ENCODE results near the gene ACVR1B.
A peak's percentile ranks its signal among the peaks of the same experiment; 100 is the strongest.
"Not testable (repeated sequence)": the region's sequence is repeated elsewhere in the genome, so short reads cannot be mapped to it uniquely, and the experiment has no call there.

The ACVR1B gene

DNA sequence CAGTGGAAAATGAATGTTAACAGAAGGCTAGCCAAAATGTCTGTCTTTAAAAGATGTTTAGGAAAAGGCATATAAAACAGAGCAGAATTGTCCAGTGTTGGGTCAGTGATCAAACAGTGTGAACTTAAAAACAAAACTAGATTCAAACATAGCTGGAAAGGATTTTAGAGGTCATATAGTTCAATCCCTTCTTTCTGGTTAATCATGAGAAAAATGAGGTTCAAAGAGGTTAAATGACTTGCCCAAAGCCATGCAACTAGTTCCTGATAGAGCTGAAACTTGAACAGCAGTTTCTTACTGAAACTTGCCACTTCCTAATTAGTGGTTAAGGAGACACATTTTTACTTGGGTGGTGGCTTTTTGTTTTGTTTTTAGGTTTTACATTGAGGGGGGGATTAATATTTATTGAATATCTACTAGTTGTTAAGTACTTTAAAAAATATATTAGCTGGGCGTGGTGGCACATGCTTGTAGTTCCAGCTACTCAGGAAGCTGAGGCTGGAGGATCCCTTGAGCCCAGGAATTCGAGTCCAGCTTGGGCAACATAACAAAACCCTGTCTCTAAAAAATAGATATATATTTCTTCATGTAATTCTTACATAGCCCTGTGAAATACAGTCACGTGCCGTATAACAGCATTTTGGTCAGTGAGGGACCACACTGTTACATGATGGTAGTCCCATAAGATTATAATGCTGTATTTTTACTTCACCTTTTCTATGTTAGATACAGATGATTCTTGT lies 20.4 kb downstream of the ACVR1B start:
- peak in 1 of 5 experiments; percentile 74 for DNase-seq

DNA sequence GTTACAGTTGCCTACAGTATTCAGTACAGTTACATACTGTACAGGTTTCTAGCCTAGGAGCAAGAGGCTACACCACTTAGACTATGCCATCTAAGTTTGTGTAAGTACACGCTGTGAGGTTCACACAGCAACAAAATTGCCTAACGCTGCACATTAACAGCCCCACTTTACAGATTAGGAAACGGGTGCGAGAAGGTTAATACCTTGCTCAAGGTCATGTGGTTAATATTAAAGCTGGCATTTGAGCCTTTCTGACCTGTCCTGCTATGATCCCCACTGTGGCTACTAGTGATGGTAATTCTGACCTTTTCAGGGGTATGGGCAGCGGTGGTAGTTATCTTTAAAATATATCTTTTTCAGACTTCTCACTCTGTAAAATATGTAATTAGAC lies 20.9 kb downstream of the ACVR1B start:
- peak in 1 of 5 experiments; percentile 29 for DNase-seq

DNA sequence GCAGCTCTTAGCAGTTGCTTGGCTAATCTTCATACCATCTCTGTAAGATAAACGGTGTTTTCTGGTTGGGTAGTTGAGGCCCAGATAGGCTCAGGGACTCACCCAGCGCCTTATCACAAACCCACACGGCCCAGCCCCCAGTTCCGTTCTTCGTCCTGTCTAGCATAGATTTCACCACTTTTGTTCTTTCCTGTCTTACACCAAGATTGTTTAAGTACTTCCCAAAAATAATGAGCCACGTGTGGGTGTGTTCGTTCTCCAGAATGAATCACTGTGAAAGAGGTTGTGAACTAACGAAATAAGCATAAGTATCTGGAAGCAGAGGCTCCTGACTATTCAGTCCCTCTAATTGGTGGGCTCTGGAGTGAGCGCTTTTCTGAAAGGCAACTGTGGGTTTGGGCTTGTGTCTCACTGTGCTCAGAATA lies 21.4 kb downstream of the ACVR1B start:
- peak in 4 of 5 experiments; percentile 47 to 88 (median 65) for DNase-seq

DNA sequence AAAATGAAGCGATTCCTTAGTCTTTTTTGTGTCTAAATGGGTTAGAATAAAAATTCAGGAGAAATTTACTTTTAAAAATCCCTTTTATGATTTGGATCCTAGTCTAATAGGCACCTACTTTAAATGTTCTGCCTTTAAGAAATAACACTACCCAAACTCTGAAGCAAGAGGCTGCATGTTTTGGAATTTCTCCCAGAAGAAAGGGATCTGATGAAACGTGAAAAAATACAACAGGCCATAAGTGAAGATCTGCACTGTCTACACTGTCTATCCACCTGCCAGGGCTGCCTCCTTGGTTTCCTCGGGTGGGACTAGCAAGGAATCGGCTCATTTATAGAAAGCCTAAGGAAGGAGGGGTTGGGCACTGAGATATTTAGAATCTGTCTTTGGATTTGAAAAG lies 22.1 kb downstream of the ACVR1B start:
- no peak for DNase-seq

DNA sequence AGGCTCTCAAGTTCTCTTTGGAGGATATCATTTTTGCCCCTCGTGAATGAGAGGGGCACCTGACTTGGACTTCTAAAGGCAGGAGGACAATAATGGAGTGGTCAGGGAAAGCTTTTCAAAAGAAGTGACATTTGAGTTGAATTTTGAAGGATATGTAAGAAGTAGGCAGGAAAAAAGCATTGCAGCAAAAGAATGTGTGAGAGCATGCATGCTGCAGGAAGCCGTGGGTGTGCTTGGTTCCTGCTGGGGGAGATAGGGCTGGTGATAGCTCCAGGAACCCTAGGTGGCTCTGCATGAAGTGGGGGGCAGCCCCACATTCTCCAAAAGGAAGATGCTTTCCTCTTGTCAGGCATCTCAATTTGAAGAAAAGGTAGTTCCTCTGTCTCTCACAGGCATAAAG lies 23.1 kb downstream of the ACVR1B start:
- DNase-seq = peak in 1 of 5 experiments; percentile 35

DNA sequence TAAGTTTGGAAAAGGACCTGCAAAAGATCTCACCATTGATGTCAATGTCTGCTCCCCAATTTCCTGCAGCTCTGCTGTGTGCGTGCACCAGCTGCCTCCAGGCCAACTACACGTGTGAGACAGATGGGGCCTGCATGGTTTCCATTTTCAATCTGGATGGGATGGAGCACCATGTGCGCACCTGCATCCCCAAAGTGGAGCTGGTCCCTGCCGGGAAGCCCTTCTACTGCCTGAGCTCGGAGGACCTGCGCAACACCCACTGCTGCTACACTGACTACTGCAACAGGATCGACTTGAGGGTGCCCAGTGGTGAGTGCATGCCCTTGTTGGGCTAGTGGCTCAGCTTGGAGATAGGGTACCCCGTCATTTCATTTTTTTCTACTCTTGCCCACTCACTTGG lies 23.7 kb downstream of the ACVR1B start:
- no peak for DNase-seq

DNA sequence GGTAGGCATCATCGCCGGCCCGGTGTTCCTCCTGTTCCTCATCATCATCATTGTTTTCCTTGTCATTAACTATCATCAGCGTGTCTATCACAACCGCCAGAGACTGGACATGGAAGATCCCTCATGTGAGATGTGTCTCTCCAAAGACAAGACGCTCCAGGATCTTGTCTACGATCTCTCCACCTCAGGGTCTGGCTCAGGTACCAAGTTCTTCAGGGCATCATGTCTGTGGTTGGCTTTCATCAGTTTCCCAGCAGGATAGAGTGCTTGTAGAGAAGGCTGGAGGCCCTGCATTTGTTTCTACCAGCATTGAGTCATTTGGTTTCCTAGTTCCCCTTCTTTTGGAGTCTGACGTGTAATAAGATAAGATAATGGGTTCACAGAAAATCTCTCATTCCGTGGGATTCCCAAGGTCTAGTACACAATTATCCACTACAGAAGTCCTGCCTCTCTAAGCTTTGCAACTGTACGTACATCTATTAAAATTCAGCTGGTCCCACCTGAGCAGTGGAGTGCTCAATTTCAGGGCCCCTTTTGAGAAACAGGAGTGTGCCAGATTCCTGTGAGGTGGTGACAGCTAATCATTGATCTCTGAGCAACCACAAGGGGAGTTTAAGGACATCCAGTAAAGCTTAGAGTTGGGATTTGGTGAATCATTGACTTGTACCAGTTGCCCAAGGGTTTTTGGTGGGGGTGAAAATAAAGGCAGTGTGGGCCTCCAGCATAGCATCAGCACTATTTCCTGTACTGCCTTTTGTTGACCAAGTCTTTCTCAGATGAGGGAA lies 25.1 kb downstream of the ACVR1B start:
- DNase-seq = no peak

DNA sequence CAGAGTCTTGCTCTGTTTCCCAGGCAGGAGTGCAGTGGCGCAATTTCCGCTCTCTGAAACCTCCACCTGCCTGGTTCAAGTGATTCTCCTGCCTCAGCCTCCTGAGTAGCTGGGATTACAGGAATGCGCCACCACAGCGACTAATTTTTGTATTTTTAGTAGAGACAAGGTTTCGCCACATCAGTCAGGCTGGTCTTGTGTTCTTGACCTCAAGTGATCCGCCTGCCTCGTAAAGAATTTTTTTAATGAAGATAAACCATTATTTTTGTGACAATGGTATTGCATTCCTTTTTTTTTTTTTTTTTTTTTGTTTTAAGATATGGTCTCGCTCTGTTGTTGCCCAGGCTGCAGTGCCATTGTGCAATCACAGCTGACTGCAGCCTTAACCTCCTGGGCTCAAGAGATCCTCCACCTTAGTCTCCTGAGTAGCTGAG lies 25.8 kb downstream of the ACVR1B start:
- DNase-seq = no peak

DNA sequence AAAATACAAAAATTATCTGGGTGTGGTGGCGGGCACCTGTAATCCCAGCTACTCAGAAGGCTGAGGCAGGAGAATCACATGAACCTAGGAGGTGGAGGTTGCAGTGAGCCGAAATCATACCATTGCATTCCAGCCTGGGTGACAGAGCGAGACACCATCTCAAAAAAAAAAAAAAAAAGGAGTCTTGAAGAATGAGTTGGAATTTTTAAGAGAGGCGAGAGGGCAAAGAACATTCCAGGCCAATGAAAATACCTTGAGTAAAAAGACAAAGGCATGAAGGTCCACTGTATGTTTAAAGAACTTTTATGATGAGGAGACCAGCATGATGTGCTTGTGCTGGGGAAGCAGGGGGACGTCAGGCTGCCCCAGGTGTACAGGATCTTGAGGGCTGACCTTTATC lies 27.8 kb downstream of the ACVR1B start:
- DNase-seq = not testable (repeated sequence)

DNA sequence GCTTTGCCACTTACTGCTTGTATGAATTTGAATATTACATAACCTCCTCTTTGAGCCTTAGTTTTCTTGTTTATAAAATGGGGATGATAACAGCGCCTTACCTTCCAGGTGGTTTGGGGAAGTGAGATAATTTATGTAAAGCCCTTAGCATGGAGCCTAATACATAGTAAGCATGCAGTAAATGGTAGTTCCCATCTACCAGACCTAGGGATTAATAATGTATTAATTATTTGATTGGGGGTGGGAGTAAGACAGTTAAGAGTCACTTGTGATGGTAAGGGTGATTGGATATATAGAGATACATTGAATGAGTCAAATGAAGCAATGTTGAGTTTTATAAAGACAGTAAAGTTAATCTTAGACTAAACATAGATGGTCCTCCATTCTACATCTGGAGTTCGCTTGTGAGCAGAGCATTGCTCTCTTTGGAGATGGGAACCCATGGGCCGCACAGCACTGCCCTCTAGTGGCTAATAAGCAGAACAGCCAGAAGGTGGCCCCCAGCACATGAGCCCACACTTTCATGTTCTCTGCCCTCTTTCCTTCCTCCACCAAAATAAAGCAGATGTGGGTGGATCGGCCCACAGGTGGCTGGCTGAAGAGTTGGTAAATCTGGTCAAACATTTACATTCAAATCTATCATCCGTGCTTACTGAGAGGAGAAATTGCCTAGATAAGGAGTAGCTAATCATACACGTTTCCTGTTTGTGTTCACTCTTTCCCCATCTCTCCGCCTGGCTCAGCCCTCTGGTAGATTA lies 28.7 kb downstream of the ACVR1B start:
- DNase-seq = peak in 4 of 5 experiments; percentile 52 to 71 (median 54)

DNA sequence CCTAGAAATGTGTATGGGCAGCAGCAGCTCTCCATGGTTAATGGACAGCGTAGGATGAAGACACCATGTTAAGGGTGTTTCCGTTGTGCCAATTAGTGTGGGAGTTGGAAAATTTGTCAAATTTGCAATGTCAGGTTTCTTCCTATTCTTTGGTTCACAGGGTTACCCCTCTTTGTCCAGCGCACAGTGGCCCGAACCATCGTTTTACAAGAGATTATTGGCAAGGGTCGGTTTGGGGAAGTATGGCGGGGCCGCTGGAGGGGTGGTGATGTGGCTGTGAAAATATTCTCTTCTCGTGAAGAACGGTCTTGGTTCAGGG lies 29.3 kb downstream of the ACVR1B start:
- no peak for DNase-seq

DNA sequence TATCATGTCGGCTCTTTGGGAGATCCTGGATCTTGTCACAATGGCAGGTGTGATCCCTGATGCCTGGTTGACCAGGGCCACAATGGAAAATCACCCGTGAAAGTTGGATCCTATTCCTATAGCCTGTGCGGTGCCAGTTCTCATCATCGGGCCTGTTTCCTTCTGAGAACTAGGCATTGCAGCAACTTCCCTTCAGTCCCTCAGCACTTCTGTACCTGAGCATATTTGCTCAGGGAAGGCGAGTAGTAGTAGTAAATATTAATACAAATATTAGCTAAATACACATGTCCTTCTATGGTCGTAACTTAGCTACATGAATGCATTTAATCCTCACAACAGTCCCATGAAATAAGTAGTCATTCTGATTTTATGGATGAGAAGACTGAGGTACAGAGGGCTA lies 33.2 kb downstream of the ACVR1B start:
- no peak for DNase-seq

DNA sequence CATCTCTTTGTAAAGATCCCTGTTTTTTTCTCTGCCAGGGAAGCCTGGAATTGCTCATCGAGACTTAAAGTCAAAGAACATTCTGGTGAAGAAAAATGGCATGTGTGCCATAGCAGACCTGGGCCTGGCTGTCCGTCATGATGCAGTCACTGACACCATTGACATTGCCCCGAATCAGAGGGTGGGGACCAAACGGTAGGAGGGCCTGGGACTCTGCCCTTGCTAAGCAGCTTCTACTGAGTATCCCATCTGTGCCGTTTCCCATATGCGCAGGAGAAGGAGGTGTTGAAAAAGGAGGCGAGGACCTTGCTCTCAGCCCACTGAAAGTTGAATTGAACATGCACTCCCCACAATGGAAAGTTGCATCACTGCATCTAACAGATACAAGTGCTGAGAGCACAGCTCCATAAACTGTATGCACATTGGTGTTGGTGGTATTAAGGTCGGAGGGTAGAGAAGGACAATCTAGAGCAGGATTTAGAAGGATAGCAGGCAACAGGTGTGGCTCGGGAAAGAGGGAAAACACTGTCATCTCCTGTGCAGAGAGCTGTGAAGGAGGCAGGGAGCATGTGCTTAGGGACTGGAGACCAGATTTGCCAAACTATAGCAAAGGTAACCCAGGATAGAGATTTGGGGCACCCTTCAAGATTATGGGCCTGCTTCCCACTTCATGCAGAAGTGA lies 33.8 kb downstream of the ACVR1B start:
- no peak for DNase-seq

DNA sequence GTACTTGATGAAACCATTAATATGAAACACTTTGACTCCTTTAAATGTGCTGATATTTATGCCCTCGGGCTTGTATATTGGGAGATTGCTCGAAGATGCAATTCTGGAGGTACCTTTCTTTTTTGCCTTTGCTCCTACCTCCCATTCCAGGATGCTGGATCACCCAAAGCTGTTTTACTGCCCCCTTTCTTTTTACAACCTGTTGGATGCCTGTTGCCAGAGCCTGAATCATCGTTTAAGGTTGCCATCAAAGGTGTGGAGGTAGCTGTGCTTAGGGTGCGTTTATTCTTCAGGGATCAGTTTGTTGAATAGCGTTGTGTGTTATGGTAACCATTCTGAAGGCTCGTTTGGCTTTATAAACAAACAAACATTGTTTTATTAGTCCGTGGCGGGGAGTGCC lies 35.3 kb downstream of the ACVR1B start:
- no peak for DNase-seq

DNA sequence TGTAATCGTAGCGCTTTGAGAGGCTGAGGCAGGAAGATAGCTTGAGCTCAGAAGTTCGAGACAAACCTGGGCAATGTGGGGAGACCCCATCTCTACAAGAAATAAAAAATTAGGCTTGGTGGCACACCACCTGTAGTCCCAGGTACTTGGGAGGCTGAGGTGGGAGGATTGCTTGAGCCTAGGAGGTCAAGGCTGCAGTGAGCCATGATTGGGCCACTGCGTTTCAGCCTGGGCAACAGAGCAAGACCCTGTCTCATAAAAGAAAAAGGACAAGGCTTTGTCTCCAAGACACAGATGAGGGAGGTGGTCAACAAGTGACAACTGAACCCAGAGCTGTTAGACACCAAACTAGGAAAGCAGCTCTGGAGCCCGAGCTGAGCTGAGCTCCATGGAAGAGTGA lies 40.7 kb downstream of the ACVR1B start:
- DNase-seq = no peak

DNA sequence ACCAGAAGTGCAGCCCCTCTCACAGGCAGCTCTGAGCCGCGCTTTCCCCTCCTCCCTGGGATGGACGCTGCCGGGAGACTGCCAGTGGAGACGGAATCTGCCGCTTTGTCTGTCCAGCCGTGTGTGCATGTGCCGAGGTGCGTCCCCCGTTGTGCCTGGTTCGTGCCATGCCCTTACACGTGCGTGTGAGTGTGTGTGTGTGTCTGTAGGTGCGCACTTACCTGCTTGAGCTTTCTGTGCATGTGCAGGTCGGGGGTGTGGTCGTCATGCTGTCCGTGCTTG lies 43.0 kb downstream of the ACVR1B start:
- no peak for DNase-seq

DNA sequence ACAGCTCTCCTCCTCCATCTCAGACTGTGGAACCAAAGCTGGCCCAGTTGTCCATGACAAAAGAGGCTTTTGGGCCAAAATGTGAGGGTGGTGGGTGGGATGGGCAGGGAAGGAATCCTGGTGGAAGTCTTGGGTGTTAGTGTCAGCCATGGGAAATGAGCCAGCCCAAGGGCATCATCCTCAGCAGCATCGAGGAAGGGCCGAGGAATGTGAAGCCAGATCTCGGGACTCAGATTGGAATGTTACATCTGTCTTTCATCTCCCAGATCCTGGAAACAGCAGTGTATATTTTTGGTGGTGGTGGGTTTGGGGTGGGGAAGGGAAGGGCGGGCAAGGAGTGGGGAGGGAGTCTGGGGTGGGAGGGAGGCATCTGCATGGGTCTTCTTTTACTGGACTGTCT lies 43.5 kb downstream of the ACVR1B start:
- no peak for DNase-seq

DNA sequence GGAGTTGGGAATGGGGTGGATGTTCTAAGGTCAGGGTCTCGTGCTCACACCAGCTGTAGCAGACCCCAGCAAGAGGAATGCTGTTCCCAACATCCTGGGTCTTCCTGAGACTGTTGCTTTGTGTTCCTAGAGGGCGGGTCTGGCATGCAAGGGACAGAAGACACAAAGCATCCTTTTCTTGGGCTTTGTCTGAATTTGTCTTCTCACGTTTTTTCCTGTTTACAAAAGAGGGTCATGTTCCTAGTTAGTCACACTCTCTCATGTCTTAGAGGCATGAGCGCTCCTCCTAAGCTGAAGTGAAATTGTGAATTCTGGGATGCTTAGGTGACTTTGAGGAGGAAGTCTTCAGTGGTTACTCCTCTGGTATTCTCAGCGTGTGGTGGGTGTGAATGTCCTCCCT lies 45.6 kb downstream of the ACVR1B start:
- no peak for DNase-seq

DNA sequence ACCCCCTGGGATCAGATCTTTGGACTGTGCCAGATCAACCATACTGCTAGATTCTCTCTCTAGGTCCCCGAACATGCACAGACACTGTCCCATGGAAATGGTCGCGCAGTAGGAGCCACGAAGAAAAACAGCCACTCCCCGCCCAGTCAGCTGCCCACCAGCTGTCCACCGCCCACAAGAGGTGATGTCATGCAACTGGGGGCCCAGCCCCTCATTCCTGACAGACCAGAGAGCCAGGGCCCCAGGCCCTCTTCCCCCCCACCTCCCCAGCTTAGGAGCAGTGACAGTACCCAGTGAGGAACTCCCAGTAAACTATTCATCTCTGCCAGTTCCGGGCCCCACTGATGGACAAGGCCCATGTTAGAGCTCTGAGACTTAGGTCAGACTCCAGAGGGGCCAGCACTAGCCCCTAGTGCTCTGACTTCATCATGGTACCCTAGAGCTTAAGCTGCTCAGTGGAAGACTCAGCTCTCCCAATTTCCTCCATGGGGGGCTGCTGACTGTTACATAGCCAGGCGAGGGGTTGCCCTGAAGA lies 51.6 kb downstream of the ACVR1B start:
- no peak for DNase-seq

DNA sequence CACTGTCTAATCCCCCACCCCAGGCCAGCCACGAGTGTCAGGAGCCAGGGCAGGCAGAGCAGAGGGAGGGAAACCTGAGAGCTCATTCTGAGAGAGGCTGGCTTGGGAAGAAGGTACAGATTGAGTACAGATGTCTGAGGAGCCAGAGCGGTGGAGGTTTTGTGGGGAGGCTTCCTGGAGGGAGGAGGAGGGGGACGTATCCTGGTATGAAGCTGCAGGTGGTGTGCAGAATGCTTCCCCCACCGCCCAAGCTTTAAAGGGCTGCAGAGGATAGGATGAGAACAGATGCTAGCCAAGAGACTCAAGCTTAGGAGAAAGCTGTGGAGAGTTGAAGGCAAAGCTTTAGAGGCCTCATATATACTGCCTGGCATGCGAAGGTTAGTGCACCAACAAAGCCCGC lies 52.1 kb downstream of the ACVR1B start:
- no peak for DNase-seq

DNA sequence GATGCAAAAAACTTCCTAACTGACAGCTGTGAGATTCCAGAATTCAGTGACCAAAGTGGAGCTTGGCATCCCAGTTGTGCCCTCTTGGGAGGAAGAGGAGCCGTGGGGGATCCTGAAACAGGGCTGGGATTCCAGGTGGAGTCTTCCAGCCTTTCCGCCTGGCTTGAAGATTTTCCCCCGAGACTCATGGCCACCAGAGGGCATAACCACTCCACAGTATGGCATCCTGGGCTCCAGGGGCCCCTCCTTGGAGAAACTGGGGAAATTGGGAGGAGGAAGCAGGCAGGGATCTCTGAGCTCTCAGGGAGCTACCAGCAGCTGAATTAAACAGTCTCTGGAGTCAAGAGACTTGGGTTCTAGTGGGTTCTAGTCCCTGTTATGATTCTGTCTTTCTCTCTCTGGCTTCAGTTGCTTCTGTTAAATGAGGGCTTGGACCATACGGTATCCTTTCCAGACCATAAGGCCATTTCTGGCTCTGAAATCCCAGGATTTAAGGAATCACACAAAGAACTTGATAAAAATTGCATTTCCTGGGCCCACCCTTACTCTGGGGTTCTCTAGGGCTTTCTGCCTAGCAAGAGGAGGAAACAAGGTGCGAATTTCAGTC lies 52.6 kb downstream of the ACVR1B start:
- DNase-seq = no peak

DNA sequence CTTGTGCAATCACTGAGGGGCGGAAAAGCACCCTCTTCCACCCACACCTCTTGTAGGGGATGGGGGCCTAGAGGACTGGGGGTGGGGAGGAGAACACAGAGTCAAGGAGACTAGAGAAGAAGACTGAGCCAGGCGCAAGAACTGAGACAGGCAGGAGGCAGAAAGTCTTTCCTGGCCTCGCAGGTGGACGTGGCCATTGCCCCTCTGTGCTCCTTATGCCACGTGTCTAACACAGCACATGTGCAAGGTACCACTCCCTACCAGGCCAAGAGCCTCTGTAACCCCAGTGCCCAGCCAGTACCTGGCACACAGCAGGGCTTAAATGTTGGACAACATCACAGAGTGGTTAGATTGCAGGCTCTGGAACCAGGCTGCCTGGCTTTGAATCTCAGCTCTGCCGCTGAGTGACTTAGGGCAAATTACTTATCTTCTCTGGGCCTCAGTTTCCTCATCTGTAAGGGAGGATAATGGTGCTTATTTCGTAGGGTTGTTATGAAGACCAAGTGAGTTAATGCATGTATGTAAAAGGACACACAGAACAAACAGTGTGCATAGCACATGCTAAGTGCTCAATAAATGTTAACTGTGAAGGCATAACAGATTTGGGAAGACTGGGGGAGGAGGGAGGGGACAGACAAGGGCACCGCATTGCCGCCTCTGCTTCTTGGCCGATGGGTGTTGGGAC lies 53.9 kb downstream of the ACVR1B start:
- DNase-seq = no peak

Data from T-helper 2 cell (primary cell).